Aorta (tissue), 5 donors: ENCODE measurements around the gene NACA2. TPM values are rescaled to one million over a fixed set of nuclear protein-coding genes. Genes with fewer than 3 reads are reported as not detected.

Experiments
- ATAC-seq: fragments of 200-7000 bp; cut with Tn5 transposase; one replicate; pipeline ENCODE4 v1.9.1; 2022; ENCODE audit warnings: moderate library complexity; ENCODE audit not compliant: low FRiP score
- DNase-seq, 2 donors: peaks; one replicate each; pipeline ENCODE4 v3.0.0-alpha.2; 2020
- H3K27ac ChIP-seq, 2 donors: one replicate each; pipeline ENCODE4 v1.5.1; 2013; ENCODE audit warnings: low read length in 2 of 2, mild to moderate bottlenecking in 2 of 2, moderate library complexity in 2 of 2, control low read depth in 1 of 2, inconsistent platforms in 1 of 2, low read depth in 1 of 2
- H3K27me3 ChIP-seq, 2 donors: one replicate each; pipeline ENCODE4 v1.6.1; 2013; ENCODE audit warnings: control low read depth in 1 of 2, low read length in 1 of 2, mild to moderate bottlenecking in 1 of 2, moderate library complexity in 1 of 2; ENCODE audit not compliant: insufficient read depth in 2 of 2, control insufficient read depth in 1 of 2
- H3K36me3 ChIP-seq, 2 donors: one replicate each; pipeline ENCODE4 v1.6.1; 2013; ENCODE audit warnings: control low read depth in 1 of 2, low read length in 1 of 2, mild to moderate bottlenecking in 1 of 2; ENCODE audit not compliant: insufficient read depth in 2 of 2, control insufficient read depth in 1 of 2
- H3K4me1 ChIP-seq, 2 donors: one replicate each; pipeline ENCODE4 v1.6.1; 2013; ENCODE audit warnings: low read length in 2 of 2, control low read depth in 1 of 2, mild to moderate bottlenecking in 1 of 2, moderate library complexity in 1 of 2; ENCODE audit not compliant: insufficient read depth in 2 of 2, control insufficient read depth in 1 of 2
- H3K4me3 ChIP-seq, 2 donors: one replicate each; pipeline ENCODE4 v1.5.1; 2013; ENCODE audit warnings: low read length in 2 of 2, control low read depth in 1 of 2, mild to moderate bottlenecking in 1 of 2
- H3K9me3 ChIP-seq: one replicate; pipeline ENCODE4 v1.6.1; 2013; ENCODE audit warnings: mild to moderate bottlenecking, low read length; ENCODE audit not compliant: control insufficient read depth
- WGBS, 2 donors: extraction: QIAGEN DNeasy Blood & Tissue Kit; methylation state at CpG; one replicate each; pipeline ENCODE4 v1.1.7; 2013; 5-methylcytosine and 5-hydroxymethylcytosine counted together
- intact Hi-C, 2 donors: fragments of 100-400 bp; cut with DNase I; formaldehyde crosslinking; loops; one replicate each; pipeline versions ENCODE4 v1.14.2 to v1.15.0; 2022
- polyA plus RNA-seq, 2 donors: library from polyadenylated mRNA; stranded (reverse); fragments of 200-250 nt; gene quantifications; one replicate each; pipeline ENCODE4 v1.2.3, GENCODE V29; 2013
- total RNA-seq, 2 donors: library from RNA; stranded (reverse); fragmentation: NEBNext Ultra II Directional; extraction: Animal tissue kit (Norgen Biotek cat#: 25700); gene quantifications; one replicate each; pipeline ENCODE4 v1.2.1, GENCODE V29; 2021
- donor health status: healthy with polysubstance abuse.
- donor health status: Bipolar disorder and iron deficiency.
- donor health status: DM: no; HTN: no; CAD: no.
- donor health status: DM: no; HTN: no; CAD: no.
- donor health status: DM: yes; HTN: yes; CAD: no.

NACA2 gene
- total and polyA plus RNA-seq, 4 donors: 0.20 TPM; not detected in 3

DNA sequence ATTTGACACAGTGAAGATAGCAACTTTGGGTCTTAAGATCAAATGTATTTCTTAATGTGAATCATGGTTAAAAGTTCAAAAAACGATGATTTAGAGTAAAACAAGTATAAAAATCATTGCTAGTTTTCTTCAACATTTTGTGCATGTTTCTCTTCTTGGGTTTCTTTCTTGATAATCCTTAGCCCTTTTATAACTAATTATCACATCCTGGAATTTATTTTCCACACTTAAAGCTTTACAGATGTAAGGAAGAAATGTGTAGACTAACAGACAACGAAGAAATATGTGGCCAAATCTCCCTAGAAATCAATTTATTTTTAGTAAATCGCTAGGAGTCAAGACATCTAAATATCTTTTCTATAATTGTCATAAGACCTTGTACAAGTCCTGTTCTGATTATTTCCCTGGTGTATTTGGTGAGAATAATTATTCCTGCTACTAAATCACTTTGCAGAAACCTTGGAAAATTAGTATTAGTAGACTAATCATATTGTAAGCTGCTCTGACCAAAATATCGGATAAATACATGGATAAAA is 4.9 kb downstream of the NACA2 start:
- ATAC-seq: no peak

DNA sequence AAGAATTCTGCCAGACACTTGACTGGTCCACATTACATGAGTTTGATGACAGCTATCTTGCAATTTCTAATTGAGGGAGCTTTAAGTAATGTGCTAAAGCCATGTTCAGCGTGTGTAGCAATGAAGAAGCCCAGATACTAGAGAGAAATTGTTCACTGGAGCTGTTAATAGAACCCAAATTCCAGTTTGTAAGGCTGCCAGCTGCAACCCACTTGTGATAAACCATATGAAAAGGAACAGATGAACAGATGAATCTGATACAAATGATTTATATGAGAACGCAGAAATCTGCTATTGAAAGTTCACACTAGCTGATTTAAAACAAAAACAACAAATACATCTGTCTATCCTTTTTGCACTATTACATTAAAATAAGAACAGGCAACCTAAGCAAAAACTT is 6.2 kb downstream of the NACA2 start:
- DNase-seq (no peak), ATAC-seq (no peak)
- intact Hi-C loops: no loop called here
- no peaks in the 10 kb centered on the region for H3K36me3 ChIP-seq
- no peaks in the 10 kb centered on the region for H3K27me3 ChIP-seq
- no peak overlapping the region for H3K27ac ChIP-seq
- H3K4me1 ChIP-seq: no peaks in the 10 kb centered on the region
- no peaks in the 10 kb centered on the region for H3K9me3 ChIP-seq
- WGBS, 2 donors: 55 to 63% methylated on average over 2 of the region's 2 CpGs
- H3K4me3 ChIP-seq: no peak overlapping the region

More for the DNA sequence above, 4.9 kb downstream of the NACA2 start:
- no peak for DNase-seq
- intact Hi-C loops: no loop called here
- no peak overlapping the region for H3K4me3 ChIP-seq
- 86 to 91% methylated on average over 4 of the region's 4 CpGs for WGBS, 2 donors
- no peak overlapping the region for H3K27ac ChIP-seq
- no peaks in the 10 kb centered on the region for H3K27me3 ChIP-seq
- H3K36me3 ChIP-seq: no peaks in the 10 kb centered on the region
- no peaks in the 10 kb centered on the region for H3K9me3 ChIP-seq
- H3K4me1 ChIP-seq: no peaks in the 10 kb centered on the region

DNA sequence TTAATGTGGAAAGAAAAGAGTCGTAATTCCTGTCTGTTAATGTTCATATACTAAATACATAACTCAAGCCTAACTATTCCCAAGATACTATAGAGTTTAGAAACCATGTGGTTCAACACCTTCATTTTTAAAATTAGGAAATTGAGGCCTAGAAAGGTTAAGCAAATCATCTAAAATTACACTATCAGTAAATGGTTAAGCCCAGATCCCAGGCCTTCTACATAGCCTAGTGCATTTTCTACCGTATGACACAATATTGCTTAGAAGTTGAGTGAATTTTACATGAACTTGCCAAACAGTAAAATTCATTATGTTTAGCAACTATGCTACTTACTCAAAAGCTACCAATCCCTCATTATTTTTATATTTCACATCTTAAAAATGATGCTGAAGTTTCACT is 6.8 kb downstream of the NACA2 start:
- Histone ChIP-seq H3K27me3 (no peaks in the 10 kb centered on the region), H3K9me3 (no peaks in the 10 kb centered on the region), H3K36me3 (no peaks in the 10 kb centered on the region), H3K27ac (no peak overlapping the region), H3K4me1 (no peaks in the 10 kb centered on the region), H3K4me3 (no peak overlapping the region)
- ATAC-seq (no peak), DNase-seq (no peak)
- intact Hi-C loops: no loop called here
- 75 to 77% methylated on average over 2 of the region's 2 CpGs for WGBS, 2 donors

GRCh38 chr17:61583660-61584264 is 7.3 kb downstream of the NACA2 start:
- no peak for DNase-seq
- H3K27ac ChIP-seq: no peak overlapping the region
- no peaks in the 10 kb centered on the region for H3K4me1 ChIP-seq
- ATAC-seq: no peak
- H3K9me3 ChIP-seq: no peaks in the 10 kb centered on the region
- H3K27me3 ChIP-seq: no peaks in the 10 kb centered on the region
- WGBS, 2 donors: 91 to 97% methylated on average over 4 of the region's 4 CpGs
- intact Hi-C loops: no loop called here
- no peak overlapping the region for H3K4me3 ChIP-seq
- no peaks in the 10 kb centered on the region for H3K36me3 ChIP-seq

- ATAC-seq (no peak), DNase-seq (no peak)
- Histone ChIP-seq H3K36me3 (no peaks in the 10 kb centered on the region), H3K4me1 (no peaks in the 10 kb centered on the region), H3K27ac (no peak overlapping the region), H3K27me3 (no peaks in the 10 kb centered on the region), H3K4me3 (no peak overlapping the region), H3K9me3 (no peaks in the 10 kb centered on the region)
- WGBS, 2 donors: 69 to 72% methylated on average over 3 of the region's 3 CpGs
- intact Hi-C loops: no loop called here
Measured at GRCh38 chr17:61583242-61583641, 7.8 kb downstream of the NACA2 start.

DNA sequence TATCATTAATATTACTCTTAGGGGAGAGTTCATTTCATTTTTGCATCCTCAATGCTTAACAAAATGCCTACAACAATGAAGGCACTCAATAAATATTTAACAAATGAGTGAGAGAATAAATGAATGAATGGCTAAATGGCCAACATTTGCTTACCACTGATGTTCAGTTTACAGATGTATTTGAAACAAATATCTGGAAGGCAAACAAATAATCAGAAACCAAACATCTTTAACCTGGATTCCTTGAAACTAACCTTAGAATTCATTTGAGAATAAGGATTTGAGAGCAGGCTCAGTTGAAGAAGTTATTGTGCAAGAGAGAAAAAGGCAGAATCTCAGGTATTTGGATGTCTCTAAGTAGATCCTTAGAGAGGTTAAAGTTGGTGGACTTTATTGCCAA is 8.4 kb downstream of the NACA2 start:
- no peak overlapping the region for H3K27ac ChIP-seq

GRCh38 chr17:61581611-61582349 is 9.2 kb downstream of the NACA2 start:
- no peaks in the 10 kb centered on the region for H3K9me3 ChIP-seq
- no peaks in the 10 kb centered on the region for H3K36me3 ChIP-seq
- ATAC-seq (no peak), DNase-seq (no peak)
- no peaks in the 10 kb centered on the region for H3K4me1 ChIP-seq
- H3K4me3 ChIP-seq: no peak overlapping the region
- WGBS, 2 donors: 75 to 77% methylated on average over 3 of the region's 3 CpGs
- intact Hi-C loops: no loop called here
- no peak overlapping the region for H3K27ac ChIP-seq
- H3K27me3 ChIP-seq: no peaks in the 10 kb centered on the region

More for the DNA sequence above, 8.4 kb downstream of the NACA2 start:
- H3K36me3 ChIP-seq: no peaks in the 10 kb centered on the region
- intact Hi-C loops: no loop called here
- H3K4me1 ChIP-seq: no peaks in the 10 kb centered on the region
- no peaks in the 10 kb centered on the region for H3K27me3 ChIP-seq
- no peak for DNase-seq
- H3K9me3 ChIP-seq: no peaks in the 10 kb centered on the region
- no peak for ATAC-seq
- H3K4me3 ChIP-seq: no peak overlapping the region

DNA sequence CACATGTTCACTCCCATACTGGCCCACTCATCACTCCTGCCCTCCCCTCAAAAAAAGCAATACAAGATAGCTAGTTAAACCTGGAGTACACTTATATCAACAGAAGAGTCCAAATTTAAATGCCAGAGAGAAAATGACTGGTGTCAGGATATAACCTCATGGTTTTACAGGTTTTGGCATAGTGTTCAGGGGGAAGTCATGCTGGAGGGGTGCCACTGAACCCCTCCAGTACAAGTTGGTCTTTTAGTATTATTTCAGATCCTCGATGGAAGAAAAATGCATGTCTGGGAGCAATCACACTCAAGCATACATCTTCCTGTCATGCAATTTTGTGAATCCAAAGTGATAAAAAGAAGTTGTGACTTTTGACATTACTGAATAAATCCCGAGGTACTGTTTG is 10.5 kb downstream of the NACA2 start:
- no peaks in the 10 kb centered on the region for H3K27me3 ChIP-seq
- H3K9me3 ChIP-seq: no peaks in the 10 kb centered on the region
- intact Hi-C loops: no loop called here
- 26 to 27% methylated on average over 2 of the region's 2 CpGs for WGBS, 2 donors
- DNase-seq (no peak), ATAC-seq (no peak)
- no peaks in the 10 kb centered on the region for H3K36me3 ChIP-seq
- no peaks in the 10 kb centered on the region for H3K4me1 ChIP-seq
- H3K27ac ChIP-seq: no peak overlapping the region
- H3K4me3 ChIP-seq: no peak overlapping the region

GRCh38 chr17:61579961-61580360 is 11.1 kb downstream of the NACA2 start:
- Histone ChIP-seq H3K27me3 (no peaks in the 10 kb centered on the region), H3K27ac (no peak overlapping the region), H3K36me3 (no peaks in the 10 kb centered on the region), H3K4me1 (no peaks in the 10 kb centered on the region), H3K9me3 (no peaks in the 10 kb centered on the region), H3K4me3 (no peak overlapping the region)
- no peak for ATAC-seq
- intact Hi-C loops: no loop called here
- no peak for DNase-seq
- 47 to 54% methylated on average over 9 of the region's 9 CpGs for WGBS, 2 donors
